Stimulated activated CD8-positive, alpha-beta memory T cell treated with anti-CD3 and anti-CD28 coated beads, Interleukin-12 subunit alpha, Interleukin-12 subunit beta, amount 100 ng/mL, for 24 hours (primary cell): ENCODE data around the gene ZNF660.

Experiments used
- DNase-seq: peaks from one replicate; pipeline ENCODE4 v3.0.0-alpha.2; 2020; ENCODE audit errors: extremely low read depth

The ZNF660 gene

DNA sequence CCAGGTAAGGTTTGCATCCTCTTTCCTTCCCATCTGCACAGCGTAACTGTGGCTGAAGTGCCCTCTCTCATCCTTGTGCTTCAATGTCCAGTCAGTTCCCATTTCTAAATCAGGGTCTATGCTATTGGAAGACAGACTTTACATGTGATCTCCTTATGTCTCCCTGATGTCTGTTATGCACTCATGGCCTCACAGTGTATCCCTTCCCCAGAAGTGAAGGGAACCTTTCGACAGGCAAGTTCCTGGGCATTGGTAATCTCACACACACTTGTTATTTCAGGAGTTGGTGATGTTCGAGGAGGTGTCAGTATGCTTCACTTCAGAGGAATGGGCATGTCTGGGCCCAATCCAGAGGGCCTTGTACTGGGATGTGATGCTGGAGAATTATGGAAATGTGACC is 47.4 kb downstream of the ZNF660 start:
- no peak for DNase-seq

DNA sequence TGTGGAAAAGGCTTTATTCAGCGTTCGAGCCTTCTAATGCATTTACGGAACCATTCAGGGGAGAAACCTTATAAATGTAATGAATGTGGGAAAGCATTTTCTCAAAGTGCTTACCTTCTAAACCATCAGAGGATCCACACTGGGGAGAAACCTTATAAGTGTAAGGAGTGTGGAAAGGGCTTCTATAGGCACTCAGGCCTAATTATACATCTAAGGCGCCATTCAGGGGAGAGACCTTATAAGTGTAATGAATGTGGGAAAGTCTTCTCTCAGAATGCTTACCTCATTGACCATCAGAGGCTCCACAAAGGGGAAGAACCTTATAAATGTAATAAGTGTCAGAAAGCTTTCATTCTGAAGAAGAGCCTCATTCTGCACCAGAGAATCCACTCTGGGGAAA is 57.6 kb downstream of the ZNF660 start:
- DNase-seq = no peak

DNA sequence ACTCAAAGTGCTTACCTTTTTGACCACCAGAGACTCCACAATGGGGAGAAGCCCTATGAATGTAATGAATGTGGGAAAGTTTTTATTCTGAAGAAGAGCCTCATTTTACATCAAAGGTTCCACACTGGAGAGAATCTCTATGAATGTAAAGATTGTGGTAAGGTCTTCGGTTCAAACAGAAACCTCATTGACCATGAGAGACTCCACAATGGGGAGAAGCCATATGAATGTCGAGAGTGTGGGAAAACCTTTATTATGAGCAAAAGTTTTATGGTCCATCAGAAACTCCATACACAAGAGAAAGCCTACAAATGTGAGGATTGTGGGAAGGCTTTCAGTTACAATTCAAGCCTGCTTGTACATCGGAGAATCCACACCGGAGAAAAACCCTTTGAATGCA is 58.3 kb downstream of the ZNF660 start:
- no peak for DNase-seq

DNA sequence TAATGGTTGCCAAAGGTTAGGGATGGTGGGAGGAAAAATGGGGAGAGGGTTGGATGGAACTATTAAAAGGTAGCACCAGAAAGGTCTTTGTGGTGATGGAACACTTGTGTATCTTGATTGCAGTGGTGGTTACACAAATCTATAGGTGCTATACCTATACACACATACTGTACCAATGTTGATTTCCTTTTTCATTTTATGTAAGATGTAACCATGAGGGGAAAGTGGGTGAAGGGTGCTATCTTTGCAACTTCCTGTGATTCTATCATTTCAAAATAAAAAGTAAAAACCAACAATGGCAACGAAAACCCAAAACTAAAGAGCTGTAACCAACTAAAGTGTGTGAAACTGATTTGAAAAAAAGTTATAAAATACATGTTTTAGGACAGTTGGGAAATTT is 63.0 kb downstream of the ZNF660 start:
- no peak for DNase-seq

DNA sequence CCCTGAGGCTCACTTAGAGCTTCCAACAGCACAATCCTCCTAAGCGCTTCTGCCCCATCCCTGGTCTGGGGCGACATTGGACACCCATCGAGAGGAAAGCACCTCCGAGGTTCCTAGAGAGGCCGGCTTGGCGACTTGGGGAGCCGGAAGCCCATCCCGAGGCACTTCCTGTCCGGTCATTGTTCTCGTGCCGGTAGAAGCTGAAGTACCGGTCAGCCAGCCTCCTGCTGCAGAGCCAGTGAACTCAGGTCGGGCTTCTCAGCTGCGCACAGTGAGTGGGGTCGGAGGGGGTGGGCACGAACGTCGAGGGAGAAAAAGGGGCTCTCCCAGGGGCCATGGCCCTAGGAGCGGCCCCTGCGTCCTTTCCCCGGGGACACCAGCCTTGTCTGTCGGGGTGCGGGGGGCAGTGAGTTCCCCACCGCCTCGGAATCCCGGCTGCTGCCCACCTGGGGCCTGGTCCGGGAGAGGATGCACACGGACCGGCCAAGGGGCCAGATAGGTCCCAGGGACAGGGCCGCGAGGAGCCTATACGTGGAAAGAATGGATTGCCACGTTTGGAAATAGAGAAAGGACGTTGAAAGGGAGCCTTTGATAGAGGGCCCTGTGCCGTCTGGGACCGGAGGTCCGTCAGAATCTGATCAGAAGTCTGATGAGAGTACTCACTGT is 63.9 kb downstream of the ZNF660 start, which contains the start of gene ZNF35:
TSS of gene ZNF35 (plus strand) at position 169 of the 666 bp plus-strand sequence. CDS start 2,336 bp downstream, outside the sequence.
- DNase-seq = no peak
